Head of caudate nucleus (tissue), 42 donors: ENCODE data around the gene ENTREP3.
A peak's percentile ranks its signal among the peaks of the same experiment; 100 is the strongest.

Experiments
- DNase-seq, 42 donors: peaks; one replicate each; pipeline versions ENCODE4 v3.0.0 to v3.0.0-alpha.2; 2020 to 2021; ENCODE audit warnings: mixed read lengths in 7 of 42
- intact Hi-C: fragments of 100-400 bp; cut with DNase I; formaldehyde crosslinking; loops from one replicate; pipeline ENCODE4 v1.15.0; 2022

Gene ENTREP3

DNA sequence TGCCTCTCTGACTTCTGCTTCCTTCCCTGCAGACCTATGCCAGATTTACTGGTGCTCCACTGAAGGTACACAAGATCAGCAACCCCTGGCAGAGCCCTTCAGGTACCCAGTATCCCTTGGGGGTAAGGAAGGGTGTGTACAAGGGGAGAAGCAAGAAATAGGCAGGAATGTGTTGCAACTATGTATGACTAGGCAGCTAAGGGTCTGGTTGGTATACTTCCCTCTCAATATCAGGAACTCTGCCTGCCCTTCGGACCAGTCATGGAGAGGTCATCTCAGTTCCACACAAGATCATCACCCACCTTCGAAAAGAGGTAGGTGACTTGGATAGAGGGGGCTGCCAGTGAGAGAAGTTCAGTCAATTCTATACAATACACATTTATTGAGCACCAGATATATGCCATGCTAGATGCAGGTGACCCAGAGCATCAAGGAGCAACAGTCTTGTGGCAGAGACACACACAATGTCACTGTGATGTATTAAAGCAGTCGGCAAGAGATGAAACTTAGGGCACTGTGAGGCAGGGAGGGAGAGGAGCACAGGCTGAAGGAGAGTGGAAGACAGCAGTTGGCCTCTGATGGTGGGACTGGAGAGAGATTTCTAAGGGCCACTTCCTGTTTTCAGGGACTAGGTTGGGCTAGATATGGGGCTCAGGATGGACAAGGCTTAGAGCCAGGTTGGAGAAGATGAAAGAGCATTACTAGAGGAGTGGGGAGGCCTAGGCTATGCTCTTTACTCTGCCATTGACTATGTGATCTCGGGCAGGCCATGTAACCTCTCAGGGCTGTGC is 44.8 kb downstream of the ENTREP3 start:
- DNase-seq: no peak
- intact Hi-C loops: no loop called here

- DNase-seq: no peak
- intact Hi-C loops: loop anchor here (5.0 kb wide), 1 partner anchor 33 kb away; a partner anchor contains a TSS
These were observed 46.0 kb downstream of the ENTREP3 start for GRCh38 chr1:155209312-155209721.

- intact Hi-C loops: loop anchor here (5.0 kb wide), 1 partner anchor 34 kb away; a partner anchor contains a TSS
- DNase-seq: peak; percentile 77 to 96 (median 90)
These were observed 46.6 kb downstream of the ENTREP3 start, which contains the start of gene MTX1 for GRCh38 chr1:155208541-155209311. Gene MTX1, plus strand, starts transcription at chr1:155208695. Its CDS starts 110 bp downstream, at chr1:155208805.

DNA sequence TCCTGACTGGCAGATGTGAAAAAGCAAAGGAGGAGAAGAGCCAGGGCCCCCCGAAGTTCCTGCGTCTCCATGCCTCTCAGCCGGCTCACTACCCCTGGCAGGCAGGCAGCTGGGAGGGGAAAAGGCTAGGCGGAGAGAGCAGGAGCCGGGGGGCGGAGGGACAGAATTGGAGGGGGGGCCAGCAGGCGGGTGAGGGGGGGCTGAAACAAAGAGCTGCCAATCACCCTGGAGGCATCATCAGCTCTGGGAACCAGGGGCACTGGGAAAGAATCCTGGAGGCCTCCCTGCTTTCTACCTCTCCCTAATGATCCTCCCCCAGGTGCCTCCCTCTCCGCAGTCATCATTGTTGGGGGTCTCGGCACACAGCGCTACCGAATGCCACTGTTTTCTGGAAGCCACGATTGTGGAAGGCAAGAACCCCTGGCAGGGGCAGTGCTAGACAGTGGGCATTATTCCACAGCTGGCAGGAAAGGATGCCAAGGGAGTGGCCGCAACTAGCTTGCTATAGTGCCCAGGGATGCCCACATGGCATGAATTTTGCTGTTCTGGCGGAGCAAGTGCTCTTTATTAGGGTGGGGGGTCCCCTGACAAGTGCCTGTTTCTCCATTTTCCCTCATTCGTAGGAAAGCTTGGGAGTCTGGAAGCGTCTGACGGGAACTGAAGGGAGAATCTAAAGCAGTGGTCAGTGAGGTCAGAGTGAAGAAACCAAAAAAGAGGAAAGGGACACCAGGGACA is 47.3 kb downstream of the ENTREP3 start, which contains the start of gene THBS3:
Gene THBS3 (minus strand): TSS at position 92 of the 735 bp plus-strand sequence. CDS start 21 bp downstream, at position 71.
- intact Hi-C loops: loop anchor here (5.0 kb wide), 1 partner anchor 34 kb away; a partner anchor contains a TSS

GRCh38 chr1:155206891-155207805 is 48.1 kb downstream of the ENTREP3 start:
- intact Hi-C loops: loop anchor here (5.0 kb wide), 1 partner anchor 35 kb away; a partner anchor contains a TSS
- DNase-seq: peak; percentile 76 to 94 (median 87)

More for the DNA sequence above, 47.3 kb downstream of the ENTREP3 start, which contains the start of gene THBS3:
- peak in 39 of 42 donors; percentile 29 to 87 (median 65) for DNase-seq

DNA sequence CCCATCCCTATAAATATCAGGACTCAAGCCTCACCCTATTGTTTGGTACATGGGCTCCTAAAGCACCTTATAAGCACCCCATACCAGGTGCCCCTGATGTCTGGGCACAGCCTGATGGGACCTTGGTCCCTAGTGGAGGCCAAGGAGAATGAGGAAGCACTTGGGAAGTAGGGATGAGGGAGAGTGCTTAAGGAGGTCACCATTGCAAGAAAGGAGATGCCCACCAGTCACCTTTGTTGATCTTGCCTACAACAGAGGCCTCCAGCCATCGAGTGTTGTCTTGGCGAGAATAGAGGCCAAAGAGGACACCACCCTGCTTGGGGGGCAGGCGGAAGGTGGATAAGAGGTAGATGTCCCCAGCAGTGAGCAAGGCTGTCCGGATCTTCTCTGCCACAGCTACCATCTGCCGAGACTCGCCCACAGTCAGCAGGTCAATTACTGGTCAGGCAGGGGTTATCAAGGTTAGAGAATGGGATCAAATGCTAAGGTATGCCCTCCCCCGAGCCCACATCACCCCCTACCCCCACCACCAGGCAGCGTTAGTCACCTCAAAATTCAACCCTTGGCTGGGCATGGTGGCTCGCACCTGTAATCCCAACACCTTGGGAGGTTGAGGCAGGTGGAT is 49.2 kb downstream of the ENTREP3 start:
- intact Hi-C loops: loop anchor here (5.0 kb wide), 1 partner anchor 36 kb away; a partner anchor contains a TSS
- DNase-seq: no peak

- DNase-seq: no peak
- intact Hi-C loops: loop anchor here (5.0 kb wide), 1 partner anchor 37 kb away; a partner anchor contains a TSS
These were observed 50.2 kb downstream of the ENTREP3 start for GRCh38 chr1:155205035-155205434.

- intact Hi-C loops: no loop called here
- DNase-seq: peak in 1 of 42 donors; percentile 2
These were observed 52.4 kb downstream of the ENTREP3 start for GRCh38 chr1:155202731-155203515.

- intact Hi-C loops: no loop called here
- peak in 1 of 42 donors; percentile 1 for DNase-seq
These were observed 53.1 kb downstream of the ENTREP3 start for GRCh38 chr1:155202198-155202597.

GRCh38 chr1:155200920-155201319 is 54.4 kb downstream of the ENTREP3 start:
- DNase-seq: peak in 1 of 42 donors; percentile 0
- intact Hi-C loops: no loop called here

DNA sequence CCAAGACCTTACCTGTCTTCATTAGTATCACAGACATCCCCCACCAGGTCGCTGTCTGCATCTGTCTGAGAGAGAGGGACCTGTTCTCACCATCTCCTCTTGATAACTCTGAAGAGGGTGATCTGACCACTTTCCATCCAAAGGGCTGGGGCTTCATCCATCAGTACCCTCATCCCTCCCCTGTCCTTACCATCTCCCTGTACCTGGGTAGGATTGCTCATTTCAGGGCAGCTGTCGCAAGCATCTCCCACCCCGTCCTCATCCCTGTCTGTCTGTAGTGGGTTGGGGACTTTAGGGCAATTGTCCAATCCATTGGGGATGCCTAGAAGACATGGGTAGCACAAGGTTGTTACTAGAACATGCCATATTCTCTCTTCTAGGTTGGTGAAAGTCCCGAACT is 55.5 kb downstream of the ENTREP3 start:
- peak in 1 of 42 donors; percentile 0 for DNase-seq
- intact Hi-C loops: no loop called here

DNA sequence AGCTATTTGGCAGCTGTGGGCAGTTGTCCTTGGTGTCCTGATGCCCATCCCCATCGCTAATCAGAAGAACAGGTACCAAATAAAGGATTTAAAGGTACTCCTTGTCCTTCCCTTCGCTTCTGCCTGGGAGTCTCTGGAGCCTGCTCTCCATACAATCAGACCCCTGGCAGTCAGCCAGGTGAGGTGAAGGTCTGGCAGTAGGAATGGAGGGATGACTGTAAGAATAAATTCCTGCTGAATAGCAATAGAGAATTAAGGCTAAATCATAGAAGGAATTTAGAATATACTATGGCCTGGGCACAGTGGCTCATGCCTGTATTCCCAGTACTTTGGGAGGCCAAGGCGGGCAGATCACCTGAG is 56.8 kb downstream of the ENTREP3 start:
- DNase-seq: peak in 1 of 42 donors; percentile 0
- intact Hi-C loops: no loop called here

- intact Hi-C loops: no loop called here
- DNase-seq: peak in 2 of 42 donors; percentile 1 to 5
These were observed 57.3 kb downstream of the ENTREP3 start for GRCh38 chr1:155197901-155198546.
